HG02588 (cell line): ENCODE results near the gene FBXL14.
A peak's percentile ranks its signal among the peaks of the same experiment; 100 is the strongest.
"Not testable (repeated sequence)": the region's sequence is repeated elsewhere in the genome, so short reads cannot be mapped to it uniquely, and the experiment has no call there.

ENCODE experiments used
- ATAC-seq: cut with Tn5 transposase; IDR thresholded peaks from one replicate; pipeline ENCODE4 v1.9.1; 2021; ENCODE audit warnings: mild to moderate bottlenecking, moderate library complexity; ENCODE audit not compliant: unreplicated experiment

Gene FBXL14

DNA sequence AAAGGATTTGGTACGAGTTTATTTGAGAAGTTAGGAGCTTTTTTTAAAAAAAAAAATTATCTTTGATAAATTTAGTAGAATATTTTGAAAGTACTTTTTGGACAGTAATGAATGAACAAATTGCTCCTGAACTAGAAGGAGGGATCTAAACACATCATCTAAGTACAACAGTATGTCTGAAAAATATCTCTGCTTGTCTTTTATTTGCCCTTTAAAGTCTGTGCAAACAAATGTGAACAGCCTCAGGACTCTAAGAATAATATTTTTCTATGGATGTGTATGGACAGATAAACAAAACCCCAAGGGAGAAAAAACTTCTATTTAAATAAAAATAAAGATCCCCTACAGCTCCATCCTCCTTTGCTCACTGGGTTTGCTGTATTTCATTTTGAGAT, 19.5 kb downstream of the FBXL14 start:
- no peak for ATAC-seq

- no peak for ATAC-seq
Observed at GRCh38 chr12:1573960-1574864, 20.2 kb downstream of the FBXL14 start.

DNA sequence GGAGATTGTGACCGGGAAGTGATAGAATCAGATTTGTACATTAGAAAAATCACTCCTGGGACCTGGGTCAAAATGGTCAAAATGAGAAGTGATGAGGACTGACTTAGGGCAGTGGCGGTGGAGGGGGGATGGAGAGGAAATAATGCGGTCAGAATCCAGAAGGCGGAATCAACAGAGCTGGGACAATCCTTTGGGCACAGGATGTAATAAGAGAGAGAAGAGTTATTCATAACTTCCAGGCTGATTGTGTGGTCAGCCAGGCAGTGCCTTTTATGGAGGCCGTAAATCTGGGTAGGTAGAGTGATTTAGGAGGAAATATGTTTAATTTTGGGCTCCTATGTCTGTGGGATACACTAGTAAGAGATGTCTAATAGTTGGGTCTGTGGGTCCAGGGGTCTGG, 21.6 kb downstream of the FBXL14 start:
- no peak for ATAC-seq

- no peak for ATAC-seq
Observed at GRCh38 chr12:1567852-1568251, 26.5 kb downstream of the FBXL14 start.

DNA sequence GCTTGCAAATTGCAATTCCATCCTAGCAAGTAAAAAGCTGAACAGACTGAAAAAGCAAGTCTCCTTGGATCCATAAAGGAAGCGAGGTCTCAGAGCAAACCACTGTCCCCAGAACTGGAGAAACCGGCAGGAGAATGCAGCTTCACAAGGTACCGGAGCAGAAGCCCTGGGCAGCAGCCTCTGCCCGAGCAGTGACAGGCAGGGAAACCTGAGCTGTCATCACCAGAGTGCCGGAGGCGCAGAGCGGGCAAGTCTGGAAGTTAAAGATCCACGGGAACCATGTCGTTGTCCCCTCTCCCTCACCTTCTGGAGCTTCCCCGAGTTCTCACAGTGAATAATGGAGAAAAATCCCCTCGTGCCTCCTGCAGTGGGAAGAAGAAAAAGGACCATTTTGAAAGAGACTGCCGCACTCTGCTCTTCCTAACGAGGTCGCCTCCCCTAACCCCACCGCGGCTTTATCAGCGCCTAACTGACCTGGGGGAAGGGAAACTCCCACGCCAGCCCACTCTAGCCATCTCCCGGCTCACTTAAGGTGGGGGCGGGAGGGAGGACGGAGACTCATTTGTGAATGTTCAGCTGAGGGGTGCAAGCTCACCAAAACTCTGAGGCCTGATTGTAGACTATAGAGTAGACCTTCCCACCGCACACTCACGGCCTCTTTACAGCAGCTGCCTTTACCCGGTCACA, 27.8 kb downstream of the FBXL14 start:
- ATAC-seq = no peak

GRCh38 chr12:1565172-1565571, 29.2 kb downstream of the FBXL14 start:
- ATAC-seq = no peak

DNA sequence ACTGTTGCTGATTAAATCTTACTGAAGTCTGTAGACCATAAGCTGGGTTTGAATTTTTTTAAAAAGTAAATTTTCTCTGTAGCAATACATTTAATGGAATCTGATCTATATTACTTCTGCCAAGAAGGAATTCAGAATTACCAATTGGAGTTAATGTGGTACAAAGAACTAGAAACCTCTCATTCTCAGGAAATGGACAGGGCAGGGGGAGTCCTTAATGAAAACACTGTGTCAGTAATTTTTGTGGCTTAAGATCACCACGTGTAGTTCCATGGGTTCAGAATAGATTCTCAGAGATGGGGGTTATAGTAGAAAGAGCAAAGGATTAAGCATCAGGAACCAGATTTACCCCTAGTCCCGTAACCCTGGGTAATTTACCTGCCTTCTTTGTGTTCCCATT, 30.3 kb downstream of the FBXL14 start:
- no peak for ATAC-seq

- ATAC-seq = no peak
Observed at GRCh38 chr12:1562813-1563407, 31.5 kb downstream of the FBXL14 start.

DNA sequence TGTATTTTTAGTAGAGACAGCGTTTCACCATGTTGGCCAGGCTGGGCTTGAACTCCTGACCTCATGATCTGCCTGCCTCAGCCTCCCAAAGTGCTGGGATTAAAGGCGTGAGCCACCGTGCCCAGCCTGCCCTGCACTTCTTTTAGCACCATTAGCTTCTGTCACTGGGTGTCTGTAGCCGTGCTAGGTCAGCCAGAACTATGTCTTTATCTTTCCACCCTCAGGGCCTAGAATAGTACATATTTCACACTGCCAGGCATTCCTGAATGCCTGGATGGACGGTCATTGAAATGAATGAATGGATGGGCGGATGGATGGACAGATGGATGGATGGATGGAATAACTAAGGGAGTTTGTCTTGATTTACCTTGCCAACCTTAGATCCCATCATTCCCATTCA, 33.7 kb downstream of the FBXL14 start:
- ATAC-seq = no peak

- ATAC-seq = no peak
Observed at GRCh38 chr12:1559676-1560091, 34.7 kb downstream of the FBXL14 start.

GRCh38 chr12:1558108-1558507, 36.3 kb downstream of the FBXL14 start:
- ATAC-seq = not testable (repeated sequence)

- peak; percentile 93 for ATAC-seq
Observed at GRCh38 chr12:1553987-1554982, 40.1 kb downstream of the FBXL14 start.

DNA sequence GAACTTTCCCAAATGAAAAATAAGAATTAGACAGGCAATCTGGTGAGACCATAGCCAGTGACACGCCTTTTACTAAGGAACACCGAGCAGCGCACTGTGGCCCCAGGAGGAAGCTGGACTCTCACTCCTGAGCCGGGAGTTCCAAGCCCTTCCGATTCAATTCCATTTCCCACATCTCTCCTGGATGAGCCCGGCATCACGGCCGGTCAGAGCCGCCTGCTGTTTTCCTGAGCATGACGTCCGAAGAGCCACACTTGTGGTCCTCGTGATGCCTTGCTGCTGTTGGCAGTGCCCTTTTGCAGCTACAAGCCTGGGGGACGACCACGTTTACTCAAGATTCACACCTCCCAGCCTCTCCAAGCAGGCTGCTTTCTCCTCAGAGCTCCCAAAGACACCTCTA, 40.8 kb downstream of the FBXL14 start:
- no peak for ATAC-seq

DNA sequence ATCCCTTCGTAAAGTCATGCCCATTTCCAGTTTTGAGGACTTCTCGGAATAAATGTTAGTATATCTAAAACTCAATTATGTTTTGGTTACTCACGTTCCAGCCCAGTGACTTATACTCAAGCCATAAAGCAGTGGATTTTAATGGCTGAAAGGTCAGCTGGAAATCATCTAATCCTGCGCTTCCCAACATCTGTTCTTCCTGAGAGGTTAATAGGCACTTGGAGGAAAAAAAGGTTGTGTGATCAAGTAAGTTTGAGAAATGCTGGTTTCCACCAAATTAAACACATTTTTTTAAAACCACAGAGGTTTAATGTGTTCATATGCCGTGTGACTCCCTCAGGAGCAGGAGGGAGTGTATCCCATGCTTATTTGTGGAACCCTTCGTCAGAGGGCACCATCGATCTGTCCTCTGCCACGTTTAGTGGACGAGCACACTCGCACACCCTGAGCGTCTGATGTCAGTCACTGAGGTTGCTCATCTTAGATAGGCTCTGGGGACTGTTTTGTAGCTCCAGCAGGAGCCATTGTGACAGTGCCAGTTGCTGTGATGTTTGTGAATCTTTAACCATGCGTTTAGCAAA, 41.4 kb downstream of the FBXL14 start:
- no peak for ATAC-seq

DNA sequence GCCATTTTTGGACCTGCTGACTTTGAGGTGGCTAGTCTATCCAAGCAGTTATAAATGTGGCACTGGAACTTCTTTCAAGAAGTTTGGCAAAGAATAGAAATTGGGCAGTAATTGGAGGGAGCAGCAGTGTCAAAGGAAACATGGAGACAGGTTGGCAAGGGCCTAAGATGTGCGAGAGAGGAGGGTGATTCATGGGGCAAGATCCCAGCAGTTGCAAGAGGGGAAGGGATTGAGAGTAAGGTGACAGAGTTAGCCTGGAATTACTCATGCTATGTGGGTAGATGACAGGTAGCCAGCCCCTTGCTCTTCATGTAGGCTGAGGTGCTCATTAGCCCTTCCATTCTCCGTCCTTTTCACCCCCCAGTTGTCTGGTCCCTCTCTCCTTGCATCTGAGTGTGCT, 42.2 kb downstream of the FBXL14 start:
- no peak for ATAC-seq

- ATAC-seq = no peak
Observed at GRCh38 chr12:1551496-1551895, 42.9 kb downstream of the FBXL14 start.

DNA sequence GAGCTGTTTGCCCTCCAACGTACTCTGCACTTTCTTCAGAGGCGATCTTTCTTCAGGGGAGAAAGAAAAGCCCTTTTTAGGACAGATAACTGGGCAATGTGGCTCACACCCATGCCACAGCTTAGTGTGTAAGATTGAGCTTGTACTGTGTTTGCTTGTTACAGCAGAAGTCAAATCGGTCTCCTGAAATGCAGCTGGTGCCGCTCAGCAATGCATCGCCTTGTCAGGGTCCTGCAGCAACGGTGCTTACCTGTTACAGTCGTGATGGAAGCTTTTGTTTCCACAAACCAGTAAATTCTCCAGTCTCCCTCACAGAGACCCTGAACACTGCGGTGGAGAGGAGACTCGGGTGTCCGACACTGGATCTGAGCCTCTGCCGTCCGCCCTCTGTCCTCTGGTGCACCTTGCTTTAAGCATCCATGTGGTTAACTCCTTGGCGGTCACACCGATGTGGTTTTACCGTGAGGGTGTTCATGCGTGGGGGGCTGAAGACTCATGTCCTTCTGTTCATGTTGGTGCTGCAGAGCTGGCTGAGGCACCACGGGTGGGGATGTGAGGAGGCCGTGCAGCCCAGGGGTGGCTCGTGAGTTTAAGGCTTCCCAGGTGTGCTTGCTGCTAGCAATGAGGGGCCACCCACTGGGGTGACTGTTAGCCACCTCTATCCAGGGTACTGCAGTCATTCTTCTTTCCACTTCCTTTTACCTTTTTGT, 47.3 kb downstream of the FBXL14 start:
- no peak for ATAC-seq

GRCh38 chr12:1544996-1545700, 49.2 kb downstream of the FBXL14 start:
- no peak for ATAC-seq

DNA sequence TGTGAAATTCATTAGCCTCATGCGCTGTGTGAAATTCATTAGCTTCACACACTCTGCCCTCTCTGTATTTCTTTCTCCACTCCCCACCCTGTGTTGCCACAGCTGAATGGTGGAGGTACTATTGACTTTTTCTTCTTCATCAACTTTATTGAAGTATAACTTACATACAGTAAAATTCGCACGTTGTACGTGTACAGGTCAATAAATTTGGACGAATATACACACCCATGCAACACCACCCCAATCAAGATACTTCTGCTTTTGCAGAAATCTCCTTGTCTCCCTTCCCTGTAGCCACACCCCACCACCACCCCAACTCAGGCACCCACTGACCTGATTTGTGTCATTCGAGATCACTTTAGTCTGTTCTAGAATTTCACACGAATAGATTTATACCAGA, 51.8 kb downstream of the FBXL14 start:
- ATAC-seq = no peak
